Head of caudate nucleus (tissue), 42 donors: ENCODE measurements around the gene CEACAM5.
A peak's percentile ranks its signal among the peaks of the same experiment; 100 is the strongest.
"Not testable (repeated sequence)": the region's sequence is repeated elsewhere in the genome, so short reads cannot be mapped to it uniquely, and the experiment has no call there.

Source experiments
- DNase-seq, 42 donors: peaks; one replicate each; pipeline versions ENCODE4 v3.0.0 to v3.0.0-alpha.2; 2020 to 2021; ENCODE audit warnings: mixed read lengths in 7 of 42
- intact Hi-C: fragments of 100-400 bp; cut with DNase I; formaldehyde crosslinking; loops from one replicate; pipeline ENCODE4 v1.15.0; 2022

CEACAM5 gene

DNA sequence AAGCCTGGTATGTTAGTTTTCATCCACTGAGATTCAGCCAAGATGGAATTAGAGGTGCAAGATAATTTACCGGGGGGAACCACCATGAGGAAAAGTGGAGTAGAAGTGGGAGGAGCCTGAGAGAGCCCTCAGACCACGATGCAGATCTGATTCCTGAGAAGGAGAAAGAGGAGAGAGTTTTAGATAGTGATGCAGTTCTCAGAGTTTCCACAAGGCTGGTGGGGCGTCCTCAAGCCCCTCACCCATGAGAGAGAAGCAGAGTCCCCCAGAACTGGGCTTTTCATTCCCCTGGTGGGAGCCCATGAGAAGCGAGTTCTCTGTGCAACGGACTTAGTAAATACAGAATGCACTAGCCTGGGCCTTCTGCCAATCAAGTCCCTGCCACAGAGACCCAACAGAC is 18.1 kb downstream of the CEACAM5 start:
- intact Hi-C loops, result no loop called here
- no peak for DNase-seq

DNA sequence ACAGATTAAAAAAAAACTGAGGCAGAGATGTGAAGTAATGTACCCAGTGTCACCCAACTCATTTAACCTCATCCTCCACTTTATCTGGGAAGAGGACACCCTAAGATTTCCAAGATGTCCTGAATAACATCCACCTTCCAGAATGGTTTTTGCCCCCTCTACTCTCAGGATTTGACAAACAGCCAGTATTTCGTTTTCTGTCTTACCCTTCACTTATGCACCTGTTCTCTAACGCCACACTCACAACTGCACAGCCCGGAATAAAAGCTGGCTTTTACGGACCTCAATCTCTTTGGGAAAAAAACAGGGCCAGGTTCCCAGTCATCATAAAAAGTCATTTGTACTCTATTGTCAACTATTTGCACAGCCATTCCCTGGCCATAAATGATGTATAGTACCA is 25.7 kb downstream of the CEACAM5 start:
- DNase-seq, result no peak
- intact Hi-C loops, result no loop called here

DNA sequence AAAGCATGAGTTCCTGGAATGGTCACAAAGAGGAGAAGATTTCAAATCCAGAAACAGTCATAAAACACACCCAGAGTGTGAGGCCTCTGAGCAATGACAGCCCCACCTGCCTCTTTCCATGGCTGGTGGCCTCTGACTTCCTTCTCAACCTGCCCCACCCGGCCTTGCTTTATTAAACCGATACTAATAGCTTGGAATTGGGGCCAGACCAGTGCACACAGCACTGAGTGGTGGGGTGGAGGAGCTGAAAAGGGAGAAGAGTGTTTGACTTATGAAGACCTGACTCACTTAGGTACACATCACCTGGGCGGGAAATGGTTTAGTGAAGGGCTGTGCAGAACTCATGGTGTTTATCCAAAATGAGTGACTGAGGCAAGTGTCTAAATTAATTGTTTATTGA is 26.2 kb downstream of the CEACAM5 start:
- intact Hi-C loops, result no loop called here
- no peak for DNase-seq

DNA sequence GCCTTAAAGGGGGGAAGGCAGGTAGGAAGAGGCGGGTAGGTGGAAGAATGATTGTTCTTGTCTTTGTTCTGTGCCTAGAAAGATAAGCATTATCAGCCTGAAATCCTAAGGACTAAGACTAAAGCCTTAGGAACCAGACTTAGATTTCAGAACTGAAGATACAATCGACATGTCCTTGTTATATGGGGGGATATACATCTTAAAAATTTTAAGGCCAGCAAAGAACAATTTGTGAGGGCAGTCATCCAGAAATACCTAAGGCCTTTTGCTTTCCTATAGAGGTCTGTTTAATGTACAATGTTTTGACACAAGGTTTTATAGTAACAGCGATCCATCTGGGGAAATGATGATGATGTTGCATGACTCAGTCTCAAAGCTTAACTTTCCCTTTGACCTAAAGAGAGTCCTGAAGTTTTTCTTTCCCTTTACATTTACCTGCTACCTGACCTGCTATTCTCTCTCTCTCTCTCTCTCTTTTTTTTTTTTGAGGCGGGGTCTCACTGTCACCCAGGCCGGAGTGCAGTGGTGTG is 26.7 kb downstream of the CEACAM5 start:
- DNase-seq, result no peak
- intact Hi-C loops, result no loop called here

DNA sequence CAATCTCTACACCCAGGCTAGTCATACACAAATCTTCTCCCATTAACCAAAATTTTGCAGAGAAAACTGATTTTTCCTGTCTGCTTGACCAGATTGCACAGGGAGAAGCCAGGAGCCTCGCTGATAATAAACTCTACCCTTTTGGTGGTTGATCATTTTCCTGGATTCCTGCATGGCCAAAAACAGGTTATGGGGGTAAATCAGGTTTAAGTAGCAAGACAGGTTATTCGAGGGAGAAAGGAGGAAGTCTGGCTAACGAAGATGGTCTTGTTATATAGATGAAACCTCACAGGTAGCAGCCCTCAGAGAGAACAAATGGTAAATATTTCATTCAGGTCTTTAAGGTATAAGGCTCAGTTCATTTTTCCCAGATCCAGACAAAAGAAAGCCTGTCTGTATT is 30.9 kb downstream of the CEACAM5 start:
- intact Hi-C loops, result no loop called here
- no peak for DNase-seq

DNA sequence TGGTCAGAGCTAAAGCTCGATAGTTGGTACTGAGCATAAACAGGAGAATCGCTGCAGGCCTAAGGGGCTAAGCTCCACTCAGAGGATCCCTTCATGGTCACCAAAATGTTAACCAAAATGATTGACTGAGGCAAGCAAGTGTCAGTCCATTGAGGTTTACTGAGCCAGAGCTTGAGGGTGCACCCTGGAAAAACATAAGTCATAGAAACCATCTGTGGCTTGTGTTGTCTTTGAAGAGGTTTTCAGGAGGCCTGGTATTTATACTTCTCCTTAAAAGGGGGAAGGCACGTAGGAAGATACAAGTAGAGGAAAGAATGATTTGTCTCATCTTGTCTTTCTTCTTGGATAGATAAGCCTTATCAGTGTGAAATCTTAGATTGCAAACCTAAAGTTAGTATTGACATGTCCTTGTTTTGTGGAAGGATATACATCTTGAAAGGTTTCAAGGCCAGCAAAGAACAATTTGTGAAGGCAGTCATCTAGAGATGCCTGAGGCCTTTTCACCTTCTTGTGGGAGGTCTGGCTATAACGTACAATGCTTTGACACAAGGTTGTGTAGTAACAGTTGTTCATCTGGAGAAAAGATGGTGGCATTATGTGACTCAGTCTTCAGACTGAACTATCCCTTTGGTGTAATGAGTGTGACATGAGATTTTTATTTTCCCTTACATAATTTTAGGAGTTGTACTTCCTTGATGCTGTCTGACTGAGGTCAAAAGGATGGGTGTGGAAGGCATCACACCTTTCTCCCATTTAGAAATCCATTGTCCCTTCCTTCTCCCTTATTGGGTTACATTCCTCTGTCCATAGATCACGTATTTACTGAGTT is 32.2 kb downstream of the CEACAM5 start:
- no peak for DNase-seq
- intact Hi-C loops, result no loop called here

DNA sequence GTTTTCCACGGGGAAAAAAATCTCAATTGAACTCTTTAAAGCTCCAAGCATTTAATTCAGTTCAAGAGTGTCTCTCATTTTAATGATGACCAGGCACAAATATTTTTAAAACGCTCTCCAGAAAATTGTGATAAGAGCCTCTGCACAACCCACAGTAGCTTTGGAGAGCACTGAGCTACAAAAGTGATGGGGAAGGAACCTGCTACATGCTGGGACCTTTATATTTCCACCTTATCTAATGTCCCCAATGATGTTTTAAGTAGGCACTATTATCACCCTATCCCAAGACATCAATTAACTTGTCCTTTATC is 32.8 kb downstream of the CEACAM5 start:
- intact Hi-C loops, result no loop called here
- no peak for DNase-seq

DNA sequence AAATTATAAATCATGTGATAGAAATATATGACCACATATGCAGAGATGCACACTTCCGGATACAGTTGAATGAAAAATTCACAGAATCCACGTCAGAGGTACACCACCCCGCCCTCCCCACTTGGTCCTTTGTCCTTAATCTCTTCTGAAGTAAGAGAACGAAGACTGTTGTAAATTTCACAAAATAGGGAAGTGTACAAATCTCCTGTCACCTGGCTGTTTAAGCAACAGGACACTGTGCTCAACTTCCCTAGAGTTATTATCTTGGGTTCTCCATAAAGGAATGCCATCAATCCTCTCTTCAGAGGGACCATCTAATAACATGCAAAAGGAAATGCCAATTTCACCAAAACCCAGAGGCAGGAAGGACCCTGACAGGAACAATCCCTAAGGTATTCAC is 36.4 kb downstream of the CEACAM5 start:
- intact Hi-C loops, result no loop called here
- peak in 1 of 42 donors; percentile 19 for DNase-seq

DNA sequence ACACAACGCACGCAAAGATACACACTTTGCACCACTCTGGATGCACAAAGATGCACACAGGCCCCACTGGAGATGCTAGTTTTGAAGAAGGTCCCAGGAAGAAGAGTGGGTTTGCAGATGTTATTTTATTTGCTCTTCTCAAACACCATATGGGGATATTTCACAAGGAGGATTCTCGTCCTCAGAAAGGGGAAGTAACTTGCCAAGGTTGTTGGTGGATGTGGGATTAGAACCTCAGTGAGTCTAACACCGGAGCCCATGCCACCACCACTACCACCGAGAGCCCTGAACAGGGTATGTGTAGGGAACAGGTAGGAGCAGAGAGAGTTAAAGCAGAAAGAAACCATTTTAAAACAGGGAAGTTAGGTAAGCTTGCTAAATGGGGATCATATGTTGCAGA is 37.3 kb downstream of the CEACAM5 start:
- DNase-seq, result peak in 1 of 42 donors; percentile 28
- intact Hi-C loops, result no loop called here

DNA sequence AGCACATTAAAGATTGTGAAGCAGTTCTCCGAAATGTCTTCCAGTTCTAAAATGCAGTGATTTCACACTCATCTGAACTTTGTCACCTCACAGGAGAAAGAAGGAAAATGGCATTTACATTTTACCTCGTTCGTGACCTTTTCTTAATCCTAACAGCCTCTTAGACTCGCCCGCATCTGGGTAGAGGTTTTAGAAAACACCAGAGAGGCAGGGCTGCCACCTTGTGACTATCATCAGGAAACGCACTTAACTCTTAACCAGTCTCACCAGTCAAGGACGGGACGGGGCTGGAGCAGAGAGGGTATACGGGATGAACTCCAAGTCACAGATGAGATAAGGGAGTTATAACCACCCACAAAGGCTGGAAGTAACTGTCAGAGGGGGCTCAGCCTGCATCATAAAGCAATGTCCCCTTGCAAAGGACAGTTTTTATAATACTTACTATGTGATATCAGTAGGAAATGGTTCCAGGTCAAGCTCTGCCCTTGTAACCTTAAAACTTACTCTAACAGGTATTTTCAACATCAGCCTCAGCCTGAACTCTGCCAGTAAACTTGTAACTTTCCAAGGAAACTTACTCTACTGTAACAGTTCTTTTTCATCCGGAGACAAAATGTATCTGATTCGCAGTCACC is 38.3 kb downstream of the CEACAM5 start:
- DNase-seq, result peak in 41 of 42 donors; percentile 13 to 77 (median 40)
- intact Hi-C loops, result no loop called here

DNA sequence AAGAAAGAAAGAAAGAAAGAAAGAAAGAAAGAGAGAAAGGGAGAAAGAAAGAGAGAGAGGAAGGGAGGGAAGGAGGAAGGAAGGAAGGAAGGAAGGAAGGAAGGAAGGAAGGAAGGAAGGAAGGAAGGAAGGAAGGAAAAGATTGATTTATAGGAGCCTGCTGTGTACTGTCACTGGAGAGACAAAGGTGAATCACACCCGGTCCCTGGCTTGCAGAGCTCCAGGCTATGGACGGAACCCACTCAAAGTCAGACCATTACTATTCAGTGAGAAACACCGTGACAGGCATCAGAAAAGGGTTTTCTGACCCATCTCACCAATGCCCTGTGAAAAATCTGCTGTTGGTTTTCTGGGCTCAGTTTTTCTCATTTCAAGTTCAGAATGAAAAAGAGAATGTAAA is 39.6 kb downstream of the CEACAM5 start:
- intact Hi-C loops, result no loop called here

DNA sequence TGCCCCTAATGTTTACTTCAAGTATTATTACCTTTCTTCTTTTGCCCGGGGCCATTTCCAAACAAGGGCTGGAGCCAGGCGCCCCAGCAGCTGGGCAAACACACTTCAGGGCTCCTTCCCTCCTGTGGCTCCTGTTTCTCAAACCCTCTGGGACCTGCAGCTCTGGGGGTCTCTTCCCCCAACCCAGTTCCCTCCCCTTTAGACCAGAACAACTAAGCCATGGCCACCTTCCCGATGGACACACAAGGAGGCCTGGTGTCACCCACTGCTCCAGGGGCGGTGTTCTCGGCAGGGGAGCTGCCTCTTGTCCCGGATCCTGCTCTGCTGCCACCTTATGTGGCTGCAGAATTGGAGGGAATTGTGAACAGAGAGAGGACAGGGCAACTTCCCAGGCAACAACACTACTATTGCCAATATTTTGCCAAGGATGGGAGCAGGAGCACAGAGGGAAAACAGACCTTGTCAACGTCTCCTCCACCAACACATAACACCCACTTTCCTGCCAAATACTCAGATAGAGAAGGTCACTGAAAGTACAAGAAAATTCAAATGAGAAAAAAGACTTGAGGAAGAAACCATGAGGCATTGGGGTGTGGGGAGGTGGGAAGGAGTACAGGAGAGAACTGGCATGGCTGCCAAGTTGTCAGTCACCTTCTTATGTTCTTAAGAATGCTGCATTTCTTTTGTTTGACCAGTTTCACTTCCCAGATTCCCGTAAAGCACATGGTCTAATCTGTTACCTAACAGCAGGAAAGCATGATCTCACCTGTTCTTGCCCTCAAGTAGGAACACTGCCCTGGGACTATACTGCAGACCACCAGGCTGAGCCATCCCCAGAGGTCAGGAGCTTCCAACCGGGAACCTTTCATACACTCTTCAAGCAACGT is 42.1 kb downstream of the CEACAM5 start:
- intact Hi-C loops, result not testable (repeated sequence)
- DNase-seq, result peak in 29 of 42 donors; percentile 3 to 82 (median 39)

More for the DNA sequence above, 39.6 kb downstream of the CEACAM5 start:
- DNase-seq, result no peak

DNA sequence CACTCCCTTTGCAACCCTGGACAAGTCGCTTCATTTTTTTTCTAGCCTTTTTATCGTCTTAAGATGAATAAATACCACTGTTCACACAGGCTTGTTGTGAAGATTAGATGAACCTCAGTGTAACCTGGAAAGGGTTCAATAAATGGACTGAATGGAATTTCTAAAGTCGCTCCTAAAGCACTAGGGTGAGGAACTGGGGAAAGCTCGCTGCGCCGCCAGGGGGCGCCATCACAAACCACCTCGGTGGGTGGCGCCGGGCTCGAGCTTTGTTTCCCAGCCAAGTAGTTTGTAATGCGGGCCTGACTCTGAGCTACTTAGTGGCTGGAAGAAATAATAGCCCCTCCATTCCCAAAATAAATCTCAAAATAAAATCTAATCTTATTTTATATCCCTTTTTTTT is 44.7 kb downstream of the CEACAM5 start:
- peak in 34 of 42 donors; percentile 9 to 72 (median 36) for DNase-seq
- intact Hi-C loops, result no loop called here

DNA sequence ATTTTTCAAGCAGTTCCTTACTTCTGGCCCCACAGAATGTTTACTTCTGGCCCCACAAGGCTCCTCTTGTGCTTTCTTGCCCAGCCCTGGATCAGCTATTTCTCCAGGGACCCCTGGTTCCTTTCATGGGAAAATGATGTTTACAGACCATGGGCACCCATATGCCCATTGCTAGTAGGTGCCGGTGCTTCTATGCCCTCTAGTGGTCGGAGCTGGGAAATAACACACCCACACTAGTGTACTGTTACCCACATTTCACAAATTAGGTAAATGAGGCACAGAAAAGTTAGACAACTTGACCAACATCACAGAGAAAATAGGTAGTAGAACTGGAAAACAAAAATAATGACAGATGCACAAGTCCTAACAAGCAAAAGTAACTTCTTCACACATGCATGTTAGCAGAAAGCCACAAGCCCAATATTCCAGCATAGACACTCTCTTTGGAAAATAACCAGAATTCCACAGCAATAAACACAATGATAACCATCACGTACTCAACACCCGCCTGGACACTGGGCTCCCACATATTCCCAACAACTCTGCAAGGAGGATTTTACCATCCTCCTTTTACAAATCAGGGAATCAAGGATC is 45.6 kb downstream of the CEACAM5 start:
- intact Hi-C loops, result no loop called here
- peak in 39 of 42 donors; percentile 13 to 83 (median 47) for DNase-seq

DNA sequence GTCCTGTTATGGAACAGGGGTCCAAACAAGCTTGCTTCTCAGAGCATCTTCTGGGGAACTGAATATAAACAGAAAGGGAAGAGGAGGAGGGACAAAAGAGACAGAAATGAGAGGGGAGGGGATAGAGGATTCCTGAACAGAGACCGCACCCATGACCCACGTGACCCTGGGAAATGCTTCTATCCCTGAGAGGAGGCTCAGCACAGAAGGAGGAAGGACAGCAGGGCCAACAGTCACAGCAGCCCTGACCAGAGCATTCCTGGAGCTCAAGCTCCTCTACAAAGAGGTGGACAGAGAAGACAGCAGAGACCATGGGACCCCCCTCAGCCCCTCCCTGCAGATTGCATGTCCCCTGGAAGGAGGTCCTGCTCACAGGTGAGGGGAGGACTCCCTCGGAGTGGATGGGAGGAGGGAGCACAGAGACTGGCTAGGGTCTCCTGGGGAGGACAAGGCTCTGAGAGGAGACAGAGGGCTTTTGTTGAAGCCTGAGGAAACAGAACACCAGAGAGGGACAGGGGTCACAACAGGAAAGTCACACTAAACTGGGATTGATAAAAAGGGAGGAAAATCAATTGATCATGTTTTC is 47.0 kb downstream of the CEACAM5 start, which contains the start of gene CEACAM6:
Gene CEACAM6 (plus strand): TSS at position 203 of the 586 bp plus-strand sequence. CDS start 109 bp downstream, at position 312.
- DNase-seq, result no peak
- intact Hi-C loops, result no loop called here

DNA sequence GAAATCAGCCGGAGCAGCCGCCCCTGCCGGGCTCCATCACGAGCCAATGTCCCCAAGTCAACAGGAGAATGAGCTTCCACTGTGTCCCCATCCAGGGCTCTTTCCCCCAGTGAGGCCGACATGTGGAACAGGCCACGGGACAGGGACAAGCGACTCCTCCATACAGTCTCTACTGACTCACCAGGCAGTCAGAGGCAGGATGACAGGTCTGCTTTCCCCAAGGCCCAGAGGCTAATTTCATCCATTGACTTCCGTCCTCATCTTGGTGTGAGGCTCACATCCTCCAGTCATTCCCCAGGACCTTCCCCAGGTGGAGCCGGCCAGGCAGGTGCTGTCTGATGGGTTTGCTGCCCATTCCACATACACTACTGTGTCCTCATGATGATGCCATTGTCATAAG is 50.4 kb downstream of the CEACAM5 start:
- intact Hi-C loops, result no loop called here
- DNase-seq, result no peak

DNA sequence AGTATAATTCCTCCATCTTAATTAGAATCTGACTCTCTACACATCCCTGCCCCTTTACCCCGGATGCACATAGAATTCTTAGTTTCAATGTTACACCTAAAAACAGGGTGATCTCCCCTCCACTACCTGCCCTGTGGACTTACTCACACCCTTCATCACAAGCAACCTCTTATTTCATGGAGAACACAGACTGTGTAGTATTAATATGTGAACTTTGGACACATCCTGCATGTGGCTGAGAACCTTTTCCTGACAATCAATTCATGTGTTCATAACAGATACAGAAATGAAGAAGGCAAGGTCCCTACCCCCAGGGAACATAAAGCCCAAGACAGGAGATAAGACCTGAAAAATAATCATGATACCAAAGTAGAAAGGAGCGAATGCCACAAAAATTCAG is 58.7 kb downstream of the CEACAM5 start:
- intact Hi-C loops, result no loop called here
- DNase-seq, result no peak

DNA sequence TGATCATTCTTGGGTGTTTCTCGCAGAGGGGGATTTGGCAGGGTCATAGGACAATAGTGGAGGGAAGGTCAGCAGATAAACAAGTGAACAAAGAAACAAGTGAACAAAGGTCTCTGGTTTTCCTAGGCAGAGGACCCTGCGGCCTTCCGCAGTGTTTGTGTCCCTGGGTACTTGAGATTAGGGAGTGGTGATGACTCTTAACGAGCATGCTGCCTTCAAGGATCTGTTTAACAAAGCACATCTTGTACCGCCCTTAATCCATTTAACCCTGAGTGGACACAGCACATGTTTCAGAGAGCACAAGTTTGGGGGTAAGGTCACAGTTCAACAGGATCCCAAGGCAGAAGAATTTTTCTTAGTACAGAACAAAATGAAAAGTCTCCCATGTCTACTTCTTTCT is 59.7 kb downstream of the CEACAM5 start:
- not testable (repeated sequence) for DNase-seq

DNA sequence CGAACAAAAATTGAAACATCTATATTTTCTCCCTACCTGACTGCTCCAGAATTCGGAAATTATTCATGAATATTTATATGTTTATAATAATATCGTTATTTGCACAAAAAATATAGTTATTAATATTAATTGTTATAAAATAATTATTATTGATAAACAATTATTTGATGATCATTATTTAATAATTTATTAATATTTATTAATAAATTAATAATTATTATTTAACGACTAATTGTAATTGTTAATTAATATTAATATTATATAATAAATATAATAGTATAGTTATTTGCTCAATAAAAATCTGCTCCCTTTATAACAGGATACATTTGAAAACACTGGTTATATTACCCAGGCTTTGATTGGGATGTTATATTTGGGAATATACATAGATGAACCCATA is 61.2 kb downstream of the CEACAM5 start:
- DNase-seq, result no peak
- intact Hi-C loops, result no loop called here

More for the DNA sequence above, 59.7 kb downstream of the CEACAM5 start:
- intact Hi-C loops, result not testable (repeated sequence)
